Fibroblast of lung (primary cell): ENCODE data around the gene PLA2G4C. TPM values are rescaled to one million over a fixed set of nuclear protein-coding genes. Genes with fewer than 3 reads are reported as not detected.

ENCODE experiments used
- DNase-seq, 2 donors: peaks; one replicate each; pipeline versions ENCODE4 v3.0.0 to v3.0.0-alpha.2; 2010; ENCODE audit warnings: low read depth in 2 of 2
- H2AFZ ChIP-seq: 2 replicates; pipeline ENCODE4 v1.5.1; 2012; ENCODE audit warnings: low read length, control low read depth, inconsistent platforms
- H3K27ac ChIP-seq: 2 replicates; pipeline ENCODE4 v1.5.1; 2011; ENCODE audit warnings: low read length, control low read depth; ENCODE audit not compliant: insufficient read depth
- H3K27me3 ChIP-seq: 2 replicates; pipeline ENCODE4 v1.5.1; 2011; ENCODE audit warnings: mild to moderate bottlenecking, low read length; ENCODE audit not compliant: control insufficient read depth, insufficient read depth
- H3K36me3 ChIP-seq: 2 replicates; pipeline ENCODE4 v1.5.1; 2011; ENCODE audit warnings: low read length; ENCODE audit not compliant: control insufficient read depth, insufficient read depth
- H3K4me1 ChIP-seq: 2 replicates; pipeline ENCODE4 v1.5.1; 2011; ENCODE audit warnings: low read length; ENCODE audit not compliant: control insufficient read depth, insufficient read depth; ENCODE audit errors: extremely low read depth
- H3K4me2 ChIP-seq: 2 replicates; pipeline ENCODE4 v1.5.1; 2011; ENCODE audit warnings: low read length, control low read depth; ENCODE audit not compliant: insufficient read depth; ENCODE audit errors: extremely low read depth
- H3K4me3 ChIP-seq, 4 experiments: fragments of 200-600 bp in 1 of 4; sonication (generic) in 1 of 4; replicated peaks in 1 of 4; 2 replicates each; pipeline ENCODE4 v1.5.1; 2011 to 2016; ENCODE audit warnings: low read length in 4 of 4, low read depth in 3 of 4, mild to moderate bottlenecking in 3 of 4, control low read depth in 2 of 4, inconsistent platforms in 1 of 4, mixed read lengths in 1 of 4; ENCODE audit not compliant: insufficient read depth in 1 of 4; ENCODE audit errors: control extremely low read depth in 1 of 4
- H3K79me2 ChIP-seq: 2 replicates; pipeline ENCODE4 v1.5.1; 2012; ENCODE audit warnings: mild to moderate bottlenecking, low read length, inconsistent platforms; ENCODE audit not compliant: control insufficient read depth, insufficient read depth
- H3K9ac ChIP-seq: 2 replicates; pipeline ENCODE4 v1.5.1; 2011; ENCODE audit warnings: mild to moderate bottlenecking, low read length, control low read depth; ENCODE audit not compliant: insufficient read depth
- H3K9me3 ChIP-seq: 2 replicates; pipeline ENCODE4 v1.5.1; 2012; ENCODE audit warnings: low read depth, low read length; ENCODE audit not compliant: control insufficient read depth, insufficient read depth
- H4K20me1 ChIP-seq: 2 replicates; pipeline ENCODE4 v1.5.1; 2011; ENCODE audit warnings: low read length; ENCODE audit not compliant: control insufficient read depth, insufficient read depth; ENCODE audit errors: extremely low read depth
- EZH2 ChIP-seq: IDR thresholded peaks from 2 replicates; pipeline ENCODE4 v1.5.1; 2012; ENCODE audit warnings: low read length, control low read depth, mild to moderate bottlenecking; ENCODE audit errors: missing control alignments
- polyA plus RNA-seq, 2 donors: library from polyadenylated mRNA; depleted of rRNA in 1 of 2; stranded (reverse) in 1 of 2; unstranded in 1 of 2; fragments of >200 nt; gene quantifications; 2 replicates each; pipeline ENCODE4 v1.2.1, GENCODE V29; 2011 to 2012; ENCODE audit warnings: missing spikeins in 1 of 2
- total RNA-seq: library from RNA; depleted of rRNA; stranded (reverse); fragments of >200 nt; gene quantifications from 2 replicates; pipeline ENCODE4 v1.2.1, GENCODE V29; 2014
- TF ChIP-seq, protein P1 (sequence below), 2 donors: IDR thresholded peaks in 1 of 2; conservative IDR thresholded peaks in 1 of 2; 1 replicate in 1 of 2; 2 replicates in 1 of 2; pipeline ENCODE4 v1.5.1; 2011 to 2012; ENCODE audit warnings: low read length in 2 of 2, control low read depth in 1 of 2, inconsistent platforms in 1 of 2, low read depth in 1 of 2, mild to moderate bottlenecking in 1 of 2

PLA2G4C gene
- total and polyA plus RNA-seq, 2 donors (not counting 1 experiment from before 2014, with no cell fraction given): 4.6 to 31.9 TPM

DNA sequence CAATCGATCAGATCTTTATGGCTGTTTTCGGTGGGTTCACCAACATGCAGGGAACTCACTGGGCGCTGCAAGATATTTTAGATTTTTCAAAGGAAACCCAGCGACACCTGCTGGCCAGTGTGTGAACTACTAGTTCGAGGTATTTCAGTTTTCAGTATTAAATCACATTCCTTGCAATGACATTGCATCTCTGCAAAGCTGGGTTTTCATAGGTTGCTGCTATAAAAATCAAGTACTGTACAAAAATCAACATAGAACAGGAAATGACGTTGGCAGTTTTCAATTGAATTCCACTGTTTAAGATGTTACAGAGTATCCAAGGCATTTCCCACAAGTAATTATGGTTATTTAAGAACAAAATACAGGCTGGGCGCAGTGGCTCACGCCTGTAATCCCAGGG is 41.9 kb upstream of the PLA2G4C start:
- no peaks in the 10 kb centered on the region for H3K9me3 ChIP-seq
- H2AFZ ChIP-seq: no peak overlapping the region
- H3K4me2 ChIP-seq: no peak overlapping the region
- no peaks in the 10 kb centered on the region for H3K79me2 ChIP-seq
- no peaks in the 10 kb centered on the region for H3K27me3 ChIP-seq
- no peak for TF ChIP-seq EZH2
- TF ChIP-seq, protein P1, sequence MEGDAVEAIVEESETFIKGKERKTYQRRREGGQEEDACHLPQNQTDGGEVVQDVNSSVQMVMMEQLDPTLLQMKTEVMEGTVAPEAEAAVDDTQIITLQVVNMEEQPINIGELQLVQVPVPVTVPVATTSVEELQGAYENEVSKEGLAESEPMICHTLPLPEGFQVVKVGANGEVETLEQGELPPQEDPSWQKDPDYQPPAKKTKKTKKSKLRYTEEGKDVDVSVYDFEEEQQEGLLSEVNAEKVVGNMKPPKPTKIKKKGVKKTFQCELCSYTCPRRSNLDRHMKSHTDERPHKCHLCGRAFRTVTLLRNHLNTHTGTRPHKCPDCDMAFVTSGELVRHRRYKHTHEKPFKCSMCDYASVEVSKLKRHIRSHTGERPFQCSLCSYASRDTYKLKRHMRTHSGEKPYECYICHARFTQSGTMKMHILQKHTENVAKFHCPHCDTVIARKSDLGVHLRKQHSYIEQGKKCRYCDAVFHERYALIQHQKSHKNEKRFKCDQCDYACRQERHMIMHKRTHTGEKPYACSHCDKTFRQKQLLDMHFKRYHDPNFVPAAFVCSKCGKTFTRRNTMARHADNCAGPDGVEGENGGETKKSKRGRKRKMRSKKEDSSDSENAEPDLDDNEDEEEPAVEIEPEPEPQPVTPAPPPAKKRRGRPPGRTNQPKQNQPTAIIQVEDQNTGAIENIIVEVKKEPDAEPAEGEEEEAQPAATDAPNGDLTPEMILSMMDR (conservative IDR thresholded peaks at IDR 0.05 in 1 of 2, IDR thresholded peaks at IDR 0.05 in 1 of 2; ENCODE audit: low read depth in 1 of 2, low read length in 2 of 2): peak; percentile 60 to 81
- no peaks in the 10 kb centered on the region for H4K20me1 ChIP-seq
- no peak overlapping the region for H3K27ac ChIP-seq
- peaks cover 4% of the 10 kb centered on the region for H3K36me3 ChIP-seq
- DNase-seq: peak; percentile 30 to 69
- no peak overlapping the region for H3K4me3 ChIP-seq
- no peak overlapping the region for H3K9ac ChIP-seq
- H3K4me1 ChIP-seq: no peaks in the 10 kb centered on the region

DNA sequence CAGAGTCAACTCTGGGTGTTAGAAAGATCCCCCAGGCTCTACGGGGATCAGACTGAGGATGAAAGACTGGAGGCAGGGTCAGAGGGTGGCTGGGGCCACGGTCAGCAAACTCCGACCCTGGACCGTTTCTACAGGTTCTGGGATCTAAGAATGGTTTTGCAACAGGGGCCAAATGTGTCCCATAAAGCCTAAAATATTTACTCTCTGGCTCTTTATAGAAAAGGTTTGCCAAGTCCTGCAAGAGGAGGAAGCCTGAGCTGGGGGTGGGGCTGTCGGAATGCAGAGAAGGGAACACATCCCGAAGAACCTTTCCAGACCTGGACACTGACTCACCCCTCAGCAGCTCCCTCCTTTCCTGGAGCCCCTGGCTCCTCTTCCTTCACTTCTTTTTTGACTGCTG is 38.8 kb upstream of the PLA2G4C start:
- H3K4me1 ChIP-seq: no peaks in the 10 kb centered on the region
- no peak overlapping the region for H2AFZ ChIP-seq
- DNase-seq: no peak
- H3K27ac ChIP-seq: no peak overlapping the region
- H3K9ac ChIP-seq: no peak overlapping the region
- no peaks in the 10 kb centered on the region for H3K27me3 ChIP-seq
- H3K79me2 ChIP-seq: no peaks in the 10 kb centered on the region
- no peak overlapping the region for H3K4me2 ChIP-seq
- TF ChIP-seq, protein P1 (conservative IDR thresholded peaks at IDR 0.05 in 1 of 2, IDR thresholded peaks at IDR 0.05 in 1 of 2; ENCODE audit: low read depth in 1 of 2, low read length in 2 of 2): no peak
- no peak for TF ChIP-seq EZH2
- H3K9me3 ChIP-seq: no peaks in the 10 kb centered on the region
- H3K4me3 ChIP-seq: no peak overlapping the region
- peaks cover 4% of the 10 kb centered on the region for H3K36me3 ChIP-seq
- H4K20me1 ChIP-seq: no peaks in the 10 kb centered on the region

DNA sequence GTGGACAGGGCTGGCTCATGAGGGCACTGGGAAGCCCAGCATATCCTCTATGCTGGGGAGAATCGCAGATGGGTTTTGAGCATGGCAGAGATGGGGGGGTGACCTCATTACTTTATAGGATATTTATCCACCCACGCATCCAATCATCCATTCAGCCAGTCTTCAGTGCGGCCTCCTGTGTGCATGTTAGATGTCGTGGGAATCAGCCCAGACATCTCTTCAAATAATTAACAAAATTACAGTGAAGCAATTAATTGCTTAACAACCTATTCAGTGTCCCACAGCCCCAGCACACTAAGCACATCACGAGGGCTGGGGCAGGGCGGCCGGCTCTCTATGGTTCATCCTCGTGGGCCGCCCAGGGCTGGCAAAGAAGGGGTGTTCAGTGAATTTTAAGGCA is 38.0 kb upstream of the PLA2G4C start:
- Histone ChIP-seq H3K79me2 (no peaks in the 10 kb centered on the region), H3K9ac (no peak overlapping the region), H3K4me2 (no peak overlapping the region), H3K36me3 (peaks cover 4% of the 10 kb centered on the region), H3K4me1 (no peaks in the 10 kb centered on the region), H3K4me3 (no peak overlapping the region), H3K27me3 (no peaks in the 10 kb centered on the region), H2AFZ (no peak overlapping the region), H4K20me1 (no peaks in the 10 kb centered on the region), H3K27ac (no peak overlapping the region), H3K9me3 (no peaks in the 10 kb centered on the region)
- TF ChIP-seq, protein P1 (conservative IDR thresholded peaks at IDR 0.05 in 1 of 2, IDR thresholded peaks at IDR 0.05 in 1 of 2; ENCODE audit: low read depth in 1 of 2, low read length in 2 of 2): no peak
- no peak for TF ChIP-seq EZH2
- DNase-seq: no peak
